DOHH2 (cell line): ENCODE measurements around the gene SRGAP3.

ENCODE experiments used
- H3F3A ChIP-seq: fragments of 200-600 bp; sonication (generic), shearing (Covaris generic); 2 replicates; pipeline ENCODE4 v1.6.0; 2016; ENCODE audit warnings: antibody characterized with exemption, mild to moderate bottlenecking; ENCODE audit not compliant: control insufficient read depth, insufficient read depth
- H3K27ac ChIP-seq: fragments of 200-600 bp; sonication (generic); 2 replicates; pipeline ENCODE4 v1.5.1; 2014; ENCODE audit warnings: low read depth, mild to moderate bottlenecking, low read length, moderate library complexity
- H3K27me3 ChIP-seq: fragments of 200-600 bp; sonication (generic); 2 replicates; pipeline ENCODE4 v1.6.1; 2014; ENCODE audit warnings: mild to moderate bottlenecking, low read length, mixed read lengths; ENCODE audit not compliant: control insufficient read depth
- H3K36me3 ChIP-seq: fragments of 200-600 bp; sonication (generic); 2 replicates; pipeline ENCODE4 v1.6.1; 2014; ENCODE audit warnings: mild to moderate bottlenecking, low read length, moderate library complexity, mixed read lengths; ENCODE audit not compliant: control insufficient read depth
- H3K4me1 ChIP-seq: fragments of 200-600 bp; sonication (generic); 2 replicates; pipeline ENCODE4 v1.6.1; 2014; ENCODE audit warnings: mild to moderate bottlenecking, low read length, mixed read lengths; ENCODE audit not compliant: control insufficient read depth
- H3K4me2 ChIP-seq: fragments of 200-600 bp; sonication (generic); 2 replicates; pipeline ENCODE4 v1.6.0; 2014; ENCODE audit warnings: mild to moderate bottlenecking, low read length, moderate library complexity
- H3K4me3 ChIP-seq: fragments of 200-600 bp; sonication (generic); 2 replicates; pipeline ENCODE4 v1.5.1; 2014; ENCODE audit warnings: mild to moderate bottlenecking, low read length, mixed read lengths
- H3K79me2 ChIP-seq: fragments of 200-600 bp; sonication (generic); 2 replicates; pipeline ENCODE4 v1.6.1; 2014; ENCODE audit warnings: mild to moderate bottlenecking, low read length, mixed read lengths; ENCODE audit not compliant: control insufficient read depth
- H3K9me2 ChIP-seq: fragments of 200-600 bp; sonication (generic); replicated peaks from 2 replicates; pipeline ENCODE4 v1.6.1; 2014; ENCODE audit warnings: mild to moderate bottlenecking, low read length, mixed read lengths; ENCODE audit not compliant: control insufficient read depth
- H3K9me3 ChIP-seq: fragments of 200-600 bp; sonication (generic); 2 replicates; pipeline ENCODE4 v1.6.1; 2014; ENCODE audit warnings: antibody characterized with exemption, low read length, mixed read lengths; ENCODE audit not compliant: control insufficient read depth, insufficient read depth
- H4K20me1 ChIP-seq: fragments of 200-600 bp; sonication (generic); 2 replicates; pipeline ENCODE4 v1.6.0; 2014; ENCODE audit warnings: low read depth, mild to moderate bottlenecking, antibody characterized with exemption, low read length, moderate library complexity; ENCODE audit not compliant: control insufficient read depth, insufficient read depth
- CTCF ChIP-seq: fragments of 200-600 bp; sonication (generic); IDR thresholded peaks from one replicate; pipeline ENCODE4 v1.5.1; 2014; ENCODE audit warnings: antibody characterized with exemption, mild to moderate bottlenecking, low read depth, low read length; ENCODE audit not compliant: poor library complexity, severe bottlenecking
- EZH2phosphoT487 ChIP-seq: fragments of 200-600 bp; sonication (generic); IDR thresholded peaks from 2 replicates; pipeline ENCODE4 v1.6.1; 2017; ENCODE audit warnings: borderline replicate concordance, mild to moderate bottlenecking, antibody characterized with exemption, low read length, moderate library complexity, mixed read lengths

Gene SRGAP3

GRCh38 chr3:9254764-9255163 is 5.3 kb upstream of the SRGAP3 start:
- Histone ChIP-seq H3K27ac (no peak overlapping the region), H3F3A (no peaks in the 10 kb centered on the region), H3K9me2 (no peaks in the 10 kb centered on the region), H3K27me3 (no peaks in the 10 kb centered on the region; the same call in 1 of the 2 replicates), H4K20me1 (no peaks in the 10 kb centered on the region), H3K4me1 (peaks cover 5% of the 10 kb centered on the region), H3K79me2 (no peaks in the 10 kb centered on the region), H3K4me2 (no peak overlapping the region), H3K36me3 (no peaks in the 10 kb centered on the region), H3K4me3 (no peak overlapping the region), H3K9me3 (no peaks in the 10 kb centered on the region)
- TF ChIP-seq CTCF, result no peak
- TF ChIP-seq EZH2phosphoT487, result no peak

- no peaks in the 10 kb centered on the region for H3K9me3 ChIP-seq
- TF ChIP-seq EZH2phosphoT487 (no peak), CTCF (no peak)
- H3K4me2 ChIP-seq, result no peak overlapping the region
- no peaks in the 10 kb centered on the region for H3K9me2 ChIP-seq
- H3K4me3 ChIP-seq, result no peak overlapping the region
- H3F3A ChIP-seq, result no peaks in the 10 kb centered on the region
- no peaks in the 10 kb centered on the region for H3K79me2 ChIP-seq
- peaks cover 18% of the 10 kb centered on the region for H3K4me1 ChIP-seq
- H3K36me3 ChIP-seq, result no peaks in the 10 kb centered on the region
- peaks cover 11% of the 10 kb centered on the region for H3K27me3 ChIP-seq
- H4K20me1 ChIP-seq, result no peaks in the 10 kb centered on the region
- no peak overlapping the region for H3K27ac ChIP-seq
Measured at GRCh38 chr3:9253327-9253726, 3.9 kb upstream of the SRGAP3 start.

- no peaks in the 10 kb centered on the region for H3K9me3 ChIP-seq
- H3K36me3 ChIP-seq, result no peaks in the 10 kb centered on the region
- H3K27ac ChIP-seq, result no peak overlapping the region
- no peaks in the 10 kb centered on the region for H3K9me2 ChIP-seq
- no peak for TF ChIP-seq EZH2phosphoT487
- no peak for TF ChIP-seq CTCF
- H3K4me2 ChIP-seq, result no peak overlapping the region
- H3K4me1 ChIP-seq, result peaks cover 18% of the 10 kb centered on the region
- H3K4me3 ChIP-seq, result no peak overlapping the region
- H3F3A ChIP-seq, result no peaks in the 10 kb centered on the region
- peaks cover 29% of the 10 kb centered on the region for H3K27me3 ChIP-seq
- no peaks in the 10 kb centered on the region for H4K20me1 ChIP-seq
- H3K79me2 ChIP-seq, result no peaks in the 10 kb centered on the region
Measured at GRCh38 chr3:9251055-9251786, 1.8 kb upstream of the SRGAP3 start.
